GM23248 (cell line): ENCODE data around the gene COX20. TPM values are rescaled to one million over a fixed set of nuclear protein-coding genes. Genes with fewer than 3 reads are reported as not detected.
A peak's percentile ranks its signal among the peaks of the same experiment; 100 is the strongest.
"Not testable (repeated sequence)": the region's sequence is repeated elsewhere in the genome, so short reads cannot be mapped to it uniquely, and the experiment has no call there.

Experiments used
- DNase-seq: peaks from one replicate; pipeline ENCODE4 v3.0.0-alpha.2; 2015
- H2AFZ ChIP-seq: fragments of 200-600 bp; sonication (generic); 2 replicates; pipeline ENCODE4 v1.6.1; 2016; ENCODE audit warnings: antibody characterized with exemption
- H3F3A ChIP-seq: fragments of 200-600 bp; sonication (generic); 2 replicates; pipeline ENCODE4 v1.6.1; 2016; ENCODE audit warnings: mild to moderate bottlenecking, antibody characterized with exemption, mixed run types; ENCODE audit not compliant: insufficient read depth
- H3K27ac ChIP-seq: fragments of 200-600 bp; sonication (generic); 2 replicates; pipeline ENCODE4 v1.5.1; 2016; ENCODE audit warnings: mild to moderate bottlenecking
- H3K27me3 ChIP-seq: fragments of 200-600 bp; sonication (generic); replicated peaks from 2 replicates; pipeline ENCODE4 v1.6.1; 2016; ENCODE audit warnings: mild to moderate bottlenecking; ENCODE audit not compliant: insufficient read depth
- H3K36me3 ChIP-seq: fragments of 200-600 bp; sonication (generic); 2 replicates; pipeline ENCODE4 v1.6.1; 2016; ENCODE audit warnings: low read depth, mild to moderate bottlenecking
- H3K4me1 ChIP-seq: fragments of 200-600 bp; sonication (generic); 2 replicates; pipeline ENCODE4 v1.6.1; 2016; ENCODE audit warnings: mild to moderate bottlenecking; ENCODE audit not compliant: insufficient read depth
- H3K4me2 ChIP-seq: fragments of 200-600 bp; sonication (generic); one replicate; pipeline ENCODE4 v1.6.1; 2016; ENCODE audit warnings: mild to moderate bottlenecking; ENCODE audit not compliant: unreplicated experiment
- H3K4me3 ChIP-seq: fragments of 200-600 bp; sonication (generic); 2 replicates; pipeline ENCODE4 v1.5.1; 2016; ENCODE audit warnings: mild to moderate bottlenecking
- H3K79me2 ChIP-seq: fragments of 200-600 bp; sonication (generic); 2 replicates; pipeline ENCODE4 v1.6.1; 2016; ENCODE audit warnings: mild to moderate bottlenecking; ENCODE audit not compliant: insufficient read depth
- H3K9ac ChIP-seq: fragments of 200-600 bp; sonication (generic); 2 replicates; pipeline ENCODE4 v1.6.1; 2016; ENCODE audit warnings: mild to moderate bottlenecking
- H3K9me2 ChIP-seq: fragments of 200-600 bp; sonication (generic); 2 replicates; pipeline ENCODE4 v1.6.1; 2016; ENCODE audit warnings: mixed run types, mild to moderate bottlenecking, moderate library complexity; ENCODE audit not compliant: insufficient read depth
- H3K9me3 ChIP-seq: fragments of 200-600 bp; sonication (generic); one replicate; pipeline ENCODE4 v1.6.1; 2017; ENCODE audit warnings: low read depth
- H4K20me1 ChIP-seq: fragments of 200-600 bp; sonication (generic); 2 replicates; pipeline ENCODE4 v1.6.0; 2016; ENCODE audit not compliant: insufficient read depth
- EZH2 ChIP-seq: fragments of 200-600 bp; sonication (generic); IDR thresholded peaks from 2 replicates; pipeline ENCODE4 v1.6.1; 2018; ENCODE audit warnings: antibody characterized with exemption, mild to moderate bottlenecking; ENCODE audit not compliant: insufficient read depth, poor library complexity, severe bottlenecking
- EZH2phosphoT487 ChIP-seq: fragments of 200-600 bp; sonication (generic); IDR thresholded peaks from 2 replicates; pipeline ENCODE4 v1.6.1; 2018; ENCODE audit warnings: antibody characterized with exemption, moderate library complexity, mild to moderate bottlenecking, low read depth; ENCODE audit not compliant: insufficient read depth
- WGBS, 2 experiments: methylation state at CpG; one replicate each; pipeline ENCODE4 v1.1.6; 2015 to 2017; ENCODE audit warnings: low lambda C conversion rate in 2 of 2, low coverage in 1 of 2; ENCODE audit errors: missing lambda C conversion rate in 2 of 2; 5-methylcytosine and 5-hydroxymethylcytosine counted together
- in situ Hi-C: fragments of 300-500 bp; cut with MboI; formaldehyde crosslinking; loops from 2 replicates; pipeline ENCODE4 v1.15.0; 2020
- polyA plus RNA-seq: library from polyadenylated mRNA; unstranded; fragments of >200 nt; fragmentation: Nextera tagmentation; extraction: Ambion mirVana; gene quantifications from 2 replicates; pipeline ENCODE4 v1.2.1, GENCODE V29; 2016
- total RNA-seq: library from RNA; depleted of rRNA; stranded (reverse); fragments of >200 nt; shearing (Covaris generic); gene quantifications from 2 replicates; pipeline ENCODE4 v1.2.3, GENCODE V29; 2014

Gene COX20
- total and polyA plus RNA-seq, 2 experiments from 2014 or later = 21.9 to 86.5 TPM

DNA sequence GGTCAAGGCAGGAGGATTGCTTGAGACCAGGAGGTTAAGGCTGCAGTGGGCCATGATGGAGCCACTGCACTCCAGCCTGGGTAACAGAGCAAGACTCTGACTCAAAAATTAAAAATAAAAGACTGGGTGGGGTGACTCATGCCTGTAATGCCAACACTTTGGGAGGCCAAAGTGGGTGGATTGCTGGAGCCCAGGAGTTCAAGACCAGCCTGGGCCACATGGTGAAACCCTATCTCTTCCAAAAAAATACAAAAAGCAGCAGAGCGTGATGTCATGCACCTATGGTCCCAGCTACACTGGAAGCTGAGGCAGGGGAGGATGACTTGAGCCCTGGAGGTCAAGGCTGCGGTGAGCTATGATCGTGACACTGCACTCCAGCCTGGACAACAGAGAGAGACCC is 44.4 kb upstream of the COX20 start:
- H3K36me3 ChIP-seq = no peaks in the 10 kb centered on the region
- peaks cover 4% of the 10 kb centered on the region; the same call in 1 of the 2 replicates for H3K4me1 ChIP-seq
- H3K4me3 ChIP-seq = no peak overlapping the region
- no peaks in the 10 kb centered on the region for H3K9me2 ChIP-seq
- H3K79me2 ChIP-seq = no peaks in the 10 kb centered on the region
- in situ Hi-C loops = loop anchor here (5.0 kb wide), 1 partner anchor 189 kb away; no protein-coding TSS in a partner anchor
- no peaks in the 10 kb centered on the region for H3F3A ChIP-seq
- WGBS, 2 experiments = 85 to 88% methylated on average over 3 of the region's 3 CpGs
- no peak overlapping the region for H3K4me2 ChIP-seq
- no peak overlapping the region for H3K9ac ChIP-seq
- H2AFZ ChIP-seq = no peak overlapping the region
- no peaks in the 10 kb centered on the region for H4K20me1 ChIP-seq
- no peaks in the 10 kb centered on the region for H3K9me3 ChIP-seq
- peak; percentile 14 for DNase-seq
- no peaks in the 10 kb centered on the region for H3K27me3 ChIP-seq
- no peak for TF ChIP-seq EZH2phosphoT487
- no peak for TF ChIP-seq EZH2
- no peak overlapping the region for H3K27ac ChIP-seq

DNA sequence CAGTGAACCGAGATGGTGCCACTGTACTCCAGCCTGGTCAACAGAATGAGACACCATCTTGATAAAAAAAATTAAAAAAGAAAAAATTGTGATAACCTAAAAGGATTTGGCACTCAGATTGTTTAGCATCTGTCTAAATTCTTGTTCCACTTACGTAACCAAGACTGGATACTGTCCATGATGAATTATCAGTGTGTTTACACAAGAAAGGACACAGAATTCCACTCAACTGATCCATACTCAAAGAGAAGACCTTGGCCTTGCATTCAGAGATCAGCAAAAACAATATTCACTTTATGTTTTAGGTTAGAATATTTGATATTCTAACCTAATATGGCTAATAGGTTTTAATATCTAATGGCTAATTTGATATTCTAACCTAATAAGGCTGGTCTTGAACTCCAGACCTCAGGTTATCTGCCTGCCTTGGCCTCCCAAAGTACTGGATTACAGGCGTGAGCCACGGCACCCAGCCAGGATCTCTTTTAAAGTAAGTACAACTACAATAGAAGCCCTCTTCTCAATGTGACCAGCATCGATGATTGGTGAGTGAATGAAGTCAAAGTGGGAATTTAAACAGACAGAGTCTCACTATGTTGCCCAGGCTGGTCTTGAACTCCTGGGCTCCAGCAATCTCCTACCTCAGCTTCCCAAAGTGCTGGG is 43.1 kb upstream of the COX20 start:
- no peak overlapping the region for H3K9ac ChIP-seq
- no peaks in the 10 kb centered on the region for H3K27me3 ChIP-seq
- no peaks in the 10 kb centered on the region for H3F3A ChIP-seq
- 76% methylated on average over 5 of the region's 5 CpGs for WGBS, 2 experiments
- no peaks in the 10 kb centered on the region for H3K9me3 ChIP-seq
- no peaks in the 10 kb centered on the region for H3K9me2 ChIP-seq
- H3K27ac ChIP-seq = no peak overlapping the region
- H2AFZ ChIP-seq = no peak overlapping the region
- H3K79me2 ChIP-seq = no peaks in the 10 kb centered on the region
- peak; percentile 59 for DNase-seq
- no peak overlapping the region for H3K4me3 ChIP-seq
- in situ Hi-C loops = loop anchor here (5.0 kb wide), 1 partner anchor 190 kb away; no protein-coding TSS in a partner anchor
- TF ChIP-seq EZH2phosphoT487 (no peak), EZH2 (no peak)
- H3K4me1 ChIP-seq = peaks cover 4% of the 10 kb centered on the region; the same call in 1 of the 2 replicates
- no peaks in the 10 kb centered on the region for H3K36me3 ChIP-seq
- no peaks in the 10 kb centered on the region for H4K20me1 ChIP-seq
- no peak overlapping the region for H3K4me2 ChIP-seq

DNA sequence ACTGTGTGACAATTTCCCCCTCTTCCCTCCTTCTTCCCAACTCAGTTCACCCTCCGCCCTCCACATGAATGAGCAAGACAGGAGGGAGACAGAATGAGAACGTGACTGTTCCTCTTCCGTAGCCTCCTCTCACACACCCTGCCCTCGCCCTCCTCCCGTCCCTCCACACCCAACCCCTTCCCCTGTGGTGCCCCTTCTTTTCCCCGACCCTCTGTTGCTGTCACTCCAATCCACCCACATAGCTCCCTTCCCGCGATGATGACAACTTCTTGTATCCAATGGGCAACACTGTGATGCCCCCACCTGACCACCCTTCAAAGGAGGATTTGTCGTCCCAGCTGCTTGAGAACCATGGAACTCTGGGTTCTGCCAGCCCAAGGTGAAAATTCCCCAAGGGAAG is 41.4 kb upstream of the COX20 start:
- H3K4me2 ChIP-seq = no peak overlapping the region
- in situ Hi-C loops = loop anchor here (5.0 kb wide), 1 partner anchor 192 kb away; no protein-coding TSS in a partner anchor
- no peak overlapping the region for H3K4me3 ChIP-seq
- no peaks in the 10 kb centered on the region for H3K9me2 ChIP-seq
- DNase-seq = no peak
- no peak overlapping the region for H2AFZ ChIP-seq
- H3K79me2 ChIP-seq = no peaks in the 10 kb centered on the region
- no peak overlapping the region for H3K27ac ChIP-seq
- no peak overlapping the region for H3K9ac ChIP-seq
- H3F3A ChIP-seq = no peaks in the 10 kb centered on the region
- H3K27me3 ChIP-seq = no peaks in the 10 kb centered on the region
- 90 to 95% methylated on average over 7 to 9 of the region's 9 CpGs for WGBS, 2 experiments
- peaks cover 4% of the 10 kb centered on the region; the same call in 1 of the 2 replicates for H3K4me1 ChIP-seq
- H3K36me3 ChIP-seq = no peaks in the 10 kb centered on the region
- H3K9me3 ChIP-seq = no peaks in the 10 kb centered on the region
- TF ChIP-seq EZH2phosphoT487 = no peak
- TF ChIP-seq EZH2 = no peak
- no peaks in the 10 kb centered on the region for H4K20me1 ChIP-seq

DNA sequence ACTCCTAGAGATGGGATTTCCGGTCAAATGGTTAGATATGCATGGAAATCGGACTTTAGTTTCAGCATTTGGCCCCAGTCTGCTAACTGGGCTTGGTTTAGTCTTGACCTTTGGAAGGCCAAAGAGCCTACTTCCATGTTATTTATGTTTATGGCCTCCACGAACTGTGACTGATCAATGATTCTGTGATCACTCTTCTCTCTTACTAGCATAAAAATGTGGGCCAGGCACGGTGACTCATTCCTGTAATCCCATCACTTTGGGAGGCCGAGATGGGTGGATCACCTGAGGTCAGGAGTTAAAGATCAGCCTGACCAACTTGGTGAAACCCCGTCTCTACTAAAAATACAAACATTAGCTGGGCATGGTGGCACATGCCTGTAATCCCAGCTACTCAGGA is 40.9 kb upstream of the COX20 start:
- WGBS, 2 experiments = 70 to 76% methylated on average over 6 of the region's 6 CpGs
- H3K36me3 ChIP-seq = not testable (repeated sequence)
- in situ Hi-C loops = loop anchor here (5.0 kb wide), 1 partner anchor 192 kb away; no protein-coding TSS in a partner anchor

More for the DNA sequence above, 40.9 kb upstream of the COX20 start:
- not testable (repeated sequence) for H3K4me1 ChIP-seq, H3K27me3 ChIP-seq, H3K9me2 ChIP-seq, H3K4me2 ChIP-seq, H4K20me1 ChIP-seq, H2AFZ ChIP-seq, H3K79me2 ChIP-seq, H3K9ac ChIP-seq, DNase-seq, H3K4me3 ChIP-seq, H3K27ac ChIP-seq, H3K9me3 ChIP-seq, H3F3A ChIP-seq
